Neural cell (in vitro differentiated cells): ENCODE measurements around the gene SDK2. TPM values are rescaled to one million over a fixed set of nuclear protein-coding genes. Genes with fewer than 3 reads are reported as not detected.

ENCODE experiments used
- H2AFZ ChIP-seq: fragments of 200-600, 300-800 bp; sonication (generic), shearing (Covaris generic); 2 replicates; pipeline ENCODE4 v1.6.0; 2014; ENCODE audit warnings: low read depth, mild to moderate bottlenecking, antibody characterized with exemption, low read length, moderate library complexity
- H3F3A ChIP-seq: fragments of 200-600 bp; shearing (Covaris generic); 2 replicates; pipeline ENCODE4 v1.6.1; 2016; ENCODE audit warnings: mild to moderate bottlenecking, moderate library complexity, mixed read lengths, antibody characterized with exemption, low read length; ENCODE audit not compliant: insufficient read depth, poor library complexity, severe bottlenecking
- H3K27ac ChIP-seq: fragments of 200-600, 300-800 bp; sonication (generic), shearing (Covaris generic); 2 replicates; pipeline ENCODE4 v1.5.1; 2014; ENCODE audit warnings: mild to moderate bottlenecking, low read length, moderate library complexity
- H3K27me3 ChIP-seq: fragments of 300-800, 200-600 bp; sonication (generic), shearing (Covaris generic); 2 replicates; pipeline ENCODE4 v1.6.0; 2014; ENCODE audit warnings: mild to moderate bottlenecking, low read depth, low read length, moderate library complexity; ENCODE audit not compliant: insufficient read depth
- H3K36me3 ChIP-seq: fragments of 300-800, 200-600 bp; sonication (generic), shearing (Covaris generic); 2 replicates; pipeline ENCODE4 v1.5.1; 2014; ENCODE audit warnings: mild to moderate bottlenecking, antibody characterized with exemption, low read length, moderate library complexity; ENCODE audit not compliant: insufficient read depth
- H3K4me2 ChIP-seq: fragments of 300-800, 200-600 bp; sonication (generic), shearing (Covaris generic); 2 replicates; pipeline ENCODE4 v1.6.0; 2014; ENCODE audit warnings: mild to moderate bottlenecking, low read length
- H3K4me3 ChIP-seq: fragments of 300-800, 200-600 bp; sonication (generic), shearing (Covaris generic); 2 replicates; pipeline ENCODE4 v1.5.1; 2014; ENCODE audit warnings: mild to moderate bottlenecking, low read length, moderate library complexity
- H3K79me2 ChIP-seq: fragments of 200-600 bp; shearing (Covaris generic); replicated peaks from 2 replicates; pipeline ENCODE4 v1.6.0; 2014; ENCODE audit warnings: mild to moderate bottlenecking, low read length, moderate library complexity; ENCODE audit not compliant: insufficient read depth
- H3K9ac ChIP-seq: fragments of 300-800, 200-600 bp; sonication (generic), shearing (Covaris generic); 2 replicates; pipeline ENCODE4 v1.6.1; 2016; ENCODE audit warnings: mild to moderate bottlenecking, low read length, mixed read lengths
- H3K9me2 ChIP-seq: fragments of 200-600 bp; shearing (Covaris generic); 2 replicates; pipeline ENCODE4 v1.6.1; 2016; ENCODE audit warnings: mild to moderate bottlenecking, low read length, mixed read lengths; ENCODE audit not compliant: insufficient read depth
- H3K9me3 ChIP-seq: fragments of 200-600, 300-800 bp; sonication (generic), shearing (Covaris generic); 2 replicates; pipeline ENCODE4 v1.6.1; 2016; ENCODE audit warnings: mild to moderate bottlenecking, mixed run types, low read length, moderate library complexity, mixed read lengths
- H4K20me1 ChIP-seq: fragments of 200-600 bp; shearing (Covaris generic); 2 replicates; pipeline ENCODE4 v1.6.1; 2016; ENCODE audit warnings: mild to moderate bottlenecking, mixed run types; ENCODE audit not compliant: insufficient read depth
- CTCF ChIP-seq: fragments of 450-650 bp; IDR thresholded peaks from 2 replicates; pipeline ENCODE4 v1.5.1; 2014; ENCODE audit warnings: antibody characterized with exemption, mild to moderate bottlenecking, moderate library complexity; ENCODE audit not compliant: poor library complexity, severe bottlenecking
- EP300 ChIP-seq: fragments of 450-650 bp; conservative IDR thresholded peaks from 2 replicates; pipeline ENCODE4 v1.6.1; 2014; ENCODE audit warnings: antibody characterized with exemption, mild to moderate bottlenecking, moderate library complexity; ENCODE audit not compliant: poor library complexity, severe bottlenecking
- EZH2 ChIP-seq: fragments of 200-600, 300-800 bp; shearing (Covaris generic), sonication (generic); IDR thresholded peaks from 2 replicates; pipeline ENCODE4 v1.6.1; 2014; ENCODE audit warnings: antibody characterized with exemption, low read length, borderline replicate concordance, mild to moderate bottlenecking; ENCODE audit not compliant: insufficient read depth, poor library complexity, severe bottlenecking
- MXI1 ChIP-seq: fragments of 450-650 bp; conservative IDR thresholded peaks from 2 replicates; pipeline ENCODE4 v1.6.1; 2014; ENCODE audit warnings: antibody characterized with exemption, mild to moderate bottlenecking; ENCODE audit not compliant: poor library complexity, severe bottlenecking
- POLR2AphosphoS5 ChIP-seq: IDR thresholded peaks from 2 replicates; pipeline ENCODE4 v1.6.1; 2012
- RAD21 ChIP-seq: fragments of 450-650 bp; conservative IDR thresholded peaks from 2 replicates; pipeline ENCODE4 v1.6.1; 2014; ENCODE audit warnings: antibody characterized with exemption, mild to moderate bottlenecking, moderate library complexity
- REST ChIP-seq: IDR thresholded peaks from 2 replicates; pipeline ENCODE4 v1.6.1; 2012; ENCODE audit warnings: borderline replicate concordance
- SMC3 ChIP-seq: fragments of 450-650 bp; conservative IDR thresholded peaks from 2 replicates; pipeline ENCODE4 v1.6.1; 2014; ENCODE audit warnings: antibody characterized with exemption, mild to moderate bottlenecking, moderate library complexity; ENCODE audit not compliant: poor library complexity
- TAF1 ChIP-seq: IDR thresholded peaks from 2 replicates; pipeline ENCODE4 v1.6.1; 2012; ENCODE audit warnings: low read depth
- polyA plus RNA-seq: library from polyadenylated mRNA; depleted of rRNA; stranded (reverse); fragments of >200 nt; gene quantifications from 2 replicates; pipeline ENCODE4 v1.2.3, GENCODE V29; 2014

Gene SDK2
- polyA plus RNA-seq, 1 donor from 2014 or later: 0.73 TPM

GRCh38 chr17:73485130-73485529, 159.1 kb downstream of the SDK2 start:
- Histone ChIP-seq H3K36me3 (no peaks in the 10 kb centered on the region), H4K20me1 (no peaks in the 10 kb centered on the region), H3K79me2 (no peaks in the 10 kb centered on the region), H3K4me2 (no peak overlapping the region), H2AFZ (no peak overlapping the region), H3K9me2 (no peaks in the 10 kb centered on the region), H3K9ac (no peak overlapping the region), H3F3A (no peaks in the 10 kb centered on the region), H3K9me3 (peaks cover 8% of the 10 kb centered on the region), H3K27ac (no peak overlapping the region), H3K27me3 (no peaks in the 10 kb centered on the region), H3K4me3 (no peak overlapping the region)
- TF ChIP-seq MXI1: no peak
- TF ChIP-seq REST: no peak
- TF ChIP-seq EP300: no peak
- TF ChIP-seq SMC3: no peak
- no peak for TF ChIP-seq CTCF
- TF ChIP-seq RAD21: no peak
- no peak for TF ChIP-seq TAF1
- no peak for TF ChIP-seq EZH2
- TF ChIP-seq POLR2AphosphoS5: no peak

GRCh38 chr17:73482894-73483293, 161.4 kb downstream of the SDK2 start:
- TF ChIP-seq CTCF: no peak
- Histone ChIP-seq H3F3A (no peaks in the 10 kb centered on the region), H2AFZ (no peak overlapping the region)

More at GRCh38 chr17:73482894-73483293, 161.4 kb downstream of the SDK2 start:
- no peak overlapping the region for H3K4me3 ChIP-seq
- no peak overlapping the region for H3K4me2 ChIP-seq
- no peaks in the 10 kb centered on the region for H3K9me2 ChIP-seq
- no peaks in the 10 kb centered on the region for H3K36me3 ChIP-seq
- H3K27me3 ChIP-seq: no peaks in the 10 kb centered on the region
- H3K79me2 ChIP-seq: no peaks in the 10 kb centered on the region
- no peak overlapping the region for H3K27ac ChIP-seq
- H4K20me1 ChIP-seq: no peaks in the 10 kb centered on the region
- H3K9me3 ChIP-seq: peaks cover 8% of the 10 kb centered on the region
- H3K9ac ChIP-seq: no peak overlapping the region
